ENCODE data around the gene RCBTB2.

The RCBTB2 gene

GRCh38 chr13:48571126-48571913 is 38.4 kb upstream of the RCBTB2 start:
- Mint-ChIP-seq H3K4me1 (peaks cover 49% of the 10 kb centered on the region), H3K36me3 (ENCODE audit: low read depth) (no peaks in the 10 kb centered on the region), H3K9me3 (peaks cover 4% of the 10 kb centered on the region), H3K27me3 (ENCODE audit: low read depth) (peaks cover 3% of the 10 kb centered on the region), H3K27ac (peak overlapping the region; percentile 96 to 99 (median 97)), H3K4me3 (peak overlapping the region in 1 of 3 experiments; percentile 6)
- no peak for TF ChIP-seq CTCF (IDR thresholded peaks at IDR 0.05; ENCODE audit: unreplicated experiment in 3 of 3)

- Mint-ChIP-seq H3K4me1 (peaks cover 49% of the 10 kb centered on the region), H3K9me3 (peaks cover 4% of the 10 kb centered on the region), H3K4me3 (peak overlapping the region in 2 of 3 experiments; percentile 21 to 73), H3K27ac (peak overlapping the region; percentile 96 to 99 (median 97)), H3K27me3 (ENCODE audit: low read depth) (peaks cover 3% of the 10 kb centered on the region), H3K36me3 (ENCODE audit: low read depth) (no peaks in the 10 kb centered on the region)
- no peak for TF ChIP-seq CTCF (IDR thresholded peaks at IDR 0.05; ENCODE audit: unreplicated experiment in 3 of 3)
Measured at GRCh38 chr13:48570216-48570828, 37.4 kb upstream of the RCBTB2 start.

GRCh38 chr13:48569104-48569666 is 36.3 kb upstream of the RCBTB2 start:
- no peak overlapping the region for H3K4me3 Mint-ChIP-seq
- H3K27me3 Mint-ChIP-seq (ENCODE audit: low read depth): peaks cover 3% of the 10 kb centered on the region
- peaks cover 49% of the 10 kb centered on the region for H3K4me1 Mint-ChIP-seq
- peaks cover 4% of the 10 kb centered on the region for H3K9me3 Mint-ChIP-seq
- H3K36me3 Mint-ChIP-seq (ENCODE audit: low read depth): no peaks in the 10 kb centered on the region
- H3K27ac Mint-ChIP-seq: peak overlapping the region; percentile 45 to 99 (median 96)
- TF ChIP-seq CTCF (IDR thresholded peaks at IDR 0.05; ENCODE audit: unreplicated experiment in 3 of 3): no peak

GRCh38 chr13:48568370-48569103 is 35.7 kb upstream of the RCBTB2 start:
- peak overlapping the region; percentile 56 to 99 (median 96) for H3K27ac Mint-ChIP-seq
- H3K4me3 Mint-ChIP-seq: no peak overlapping the region
- H3K27me3 Mint-ChIP-seq (ENCODE audit: low read depth): peaks cover 3% of the 10 kb centered on the region
- H3K9me3 Mint-ChIP-seq: peaks cover 4% of the 10 kb centered on the region
- H3K4me1 Mint-ChIP-seq: peaks cover 45% of the 10 kb centered on the region
- TF ChIP-seq CTCF (IDR thresholded peaks at IDR 0.05; ENCODE audit: unreplicated experiment in 3 of 3): no peak
- no peaks in the 10 kb centered on the region for H3K36me3 Mint-ChIP-seq (ENCODE audit: low read depth)

GRCh38 chr13:48567515-48568369 is 34.9 kb upstream of the RCBTB2 start:
- Mint-ChIP-seq H3K9me3 (peaks cover 4% of the 10 kb centered on the region), H3K4me1 (peaks cover 41% of the 10 kb centered on the region), H3K27me3 (ENCODE audit: low read depth) (peaks cover 3% of the 10 kb centered on the region), H3K4me3 (no peak overlapping the region), H3K27ac (peak overlapping the region; percentile 56 to 99 (median 96)), H3K36me3 (ENCODE audit: low read depth) (no peaks in the 10 kb centered on the region)
- no peak for TF ChIP-seq CTCF (IDR thresholded peaks at IDR 0.05; ENCODE audit: unreplicated experiment in 3 of 3)

All from nephron (organoid).